Skeletal muscle tissue (tissue), 4 donors: ENCODE results near the gene WASL. TPM values are rescaled to one million over a fixed set of nuclear protein-coding genes. Genes with fewer than 3 reads are reported as not detected.

Experiments
- H3K27ac ChIP-seq: one replicate; pipeline ENCODE4 v1.7.0; 2013; ENCODE audit warnings: mild to moderate bottlenecking, low read depth, low read length, inconsistent platforms
- H3K27me3 ChIP-seq, 3 donors: one replicate each; pipeline ENCODE4 v1.7.0; 2013; ENCODE audit warnings: low read length in 3 of 3; ENCODE audit not compliant: control insufficient read depth in 3 of 3, insufficient read depth in 3 of 3
- H3K36me3 ChIP-seq, 3 donors: one replicate each; pipeline ENCODE4 v1.7.0; 2013; ENCODE audit warnings: low read length in 3 of 3; ENCODE audit not compliant: control insufficient read depth in 3 of 3, insufficient read depth in 3 of 3
- H3K4me1 ChIP-seq, 3 donors: one replicate each; pipeline ENCODE4 v1.7.0; 2013; ENCODE audit warnings: low read length in 3 of 3, mild to moderate bottlenecking in 3 of 3; ENCODE audit not compliant: control insufficient read depth in 3 of 3, insufficient read depth in 3 of 3
- H3K4me3 ChIP-seq, 3 donors: one replicate each; pipeline ENCODE4 v1.7.0; 2013; ENCODE audit warnings: low read length in 3 of 3
- H3K9ac ChIP-seq, 3 donors: one replicate each; pipeline ENCODE4 v1.7.0; 2013; ENCODE audit warnings: low read length in 3 of 3, mild to moderate bottlenecking in 3 of 3, moderate library complexity in 2 of 3, low read depth in 1 of 3
- H3K9me3 ChIP-seq, 3 donors: one replicate each; pipeline ENCODE4 v1.7.0; 2013; ENCODE audit warnings: low read length in 3 of 3; ENCODE audit not compliant: control insufficient read depth in 3 of 3
- total RNA-seq: library from RNA; depleted of rRNA; stranded (reverse); fragments of >200 nt; gene quantifications from one replicate; pipeline ENCODE4 v1.2.3, GENCODE V29; 2014
- donor health status: Osteomylitis.

Gene WASL
- total RNA-seq, 1 donor from 2014 or later: 15.1 TPM

DNA sequence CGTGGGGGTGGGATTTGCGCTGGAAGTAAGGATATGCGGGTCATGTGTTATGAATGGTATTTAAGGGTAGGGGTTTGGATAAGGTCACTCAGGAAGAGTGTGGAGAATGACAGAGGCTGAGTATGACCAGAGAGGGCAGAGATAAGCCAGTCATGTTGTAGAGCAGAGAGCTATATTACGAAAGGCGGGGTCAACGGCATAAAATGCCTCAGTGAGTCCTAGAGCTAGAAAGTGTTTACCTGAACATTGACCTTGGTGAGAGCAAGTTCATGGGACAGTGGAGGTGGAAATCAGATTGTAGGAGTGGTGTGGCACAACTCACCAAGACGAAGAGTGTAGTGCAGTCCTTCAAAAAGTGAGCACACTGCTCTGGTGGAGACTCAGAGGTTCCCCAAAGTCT lies 79.3 kb downstream of the WASL start:
- Histone ChIP-seq H3K27me3 (no peaks in the 10 kb centered on the region), H3K9me3 (no peaks in the 10 kb centered on the region), H3K9ac (no peak overlapping the region), H3K4me3 (no peak overlapping the region), H3K36me3 (peaks cover under 1 to 10% (median 6%) of the 10 kb centered on the region in 3 donors), H3K27ac (no peak overlapping the region), H3K4me1 (peaks cover 7 to 44% (median 27%) of the 10 kb centered on the region in 3 donors)

GRCh38 chr7:123666492-123666891 lies 82.3 kb downstream of the WASL start:
- H3K27ac ChIP-seq: peak overlapping the region; percentile 60
- no peak overlapping the region for H3K4me3 ChIP-seq
- H3K4me1 ChIP-seq: peaks cover 13 to 37% (median 22%) of the 10 kb centered on the region in 3 donors
- H3K9ac ChIP-seq: no peak overlapping the region
- H3K9me3 ChIP-seq: no peaks in the 10 kb centered on the region
- peaks cover 12 to 26% (median 21%) of the 10 kb centered on the region in 3 donors for H3K36me3 ChIP-seq
- no peaks in the 10 kb centered on the region for H3K27me3 ChIP-seq

- H3K4me3 ChIP-seq: peak overlapping the region in 2 of 3 donors; percentile 45 to 52
- no peaks in the 10 kb centered on the region for H3K27me3 ChIP-seq
- H3K4me1 ChIP-seq: peaks cover 13 to 37% (median 22%) of the 10 kb centered on the region in 3 donors
- H3K27ac ChIP-seq: peak overlapping the region; percentile 60
- H3K9me3 ChIP-seq: no peaks in the 10 kb centered on the region
- peak overlapping the region; percentile 33 to 66 (median 39) for H3K9ac ChIP-seq
- peaks cover 15 to 26% (median 21%) of the 10 kb centered on the region in 3 donors for H3K36me3 ChIP-seq
Measured at GRCh38 chr7:123665896-123666295, 82.9 kb downstream of the WASL start.

DNA sequence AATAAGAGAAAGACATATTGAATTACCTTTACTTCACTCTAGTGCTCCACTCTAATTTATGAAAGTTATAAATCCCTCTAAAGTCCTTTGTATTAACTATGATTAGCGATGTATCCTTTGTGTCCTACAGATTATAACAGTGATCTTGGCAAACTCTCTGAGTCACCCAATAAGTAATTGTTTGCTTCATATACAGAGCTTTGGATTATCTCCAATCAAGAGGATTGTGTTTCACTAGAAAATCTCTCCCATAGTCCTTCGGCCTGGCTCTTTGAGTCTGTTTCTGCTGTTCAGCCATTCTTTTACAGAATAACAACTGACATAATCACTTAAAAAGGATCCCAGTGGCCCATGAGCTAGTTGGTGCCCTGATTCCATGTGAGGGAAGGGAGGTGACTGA lies 83.6 kb downstream of the WASL start:
- Histone ChIP-seq H3K27ac (peak overlapping the region; percentile 60), H3K36me3 (peaks cover 15 to 26% (median 24%) of the 10 kb centered on the region in 3 donors), H3K4me3 (peak overlapping the region in 2 of 3 donors; percentile 45 to 52)

DNA sequence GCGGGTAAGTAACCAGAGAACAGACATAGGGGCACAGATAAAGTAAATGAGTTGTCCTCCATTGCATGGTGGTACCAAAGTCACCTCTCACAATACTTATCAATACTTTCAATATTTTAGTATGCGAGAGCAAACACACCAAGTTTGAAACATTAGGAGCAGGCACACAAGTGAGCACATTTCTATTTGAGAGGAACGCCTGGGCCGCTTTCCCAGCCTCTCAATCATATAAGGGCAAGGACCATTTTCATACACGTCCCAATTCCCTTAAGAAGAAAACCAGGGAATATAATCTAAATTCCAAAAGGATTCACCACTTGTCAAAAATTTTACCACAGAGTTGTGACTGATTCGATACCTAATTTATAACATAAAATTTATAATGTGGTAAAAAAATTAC lies 85.6 kb downstream of the WASL start:
- peak overlapping the region; percentile 35 to 99 (median 73) for H3K9ac ChIP-seq
- peak overlapping the region; percentile 73 to 95 (median 77) for H3K4me3 ChIP-seq
- peak overlapping the region; percentile 57 for H3K27ac ChIP-seq

More for the DNA sequence above, 83.6 kb downstream of the WASL start:
- no peaks in the 10 kb centered on the region for H3K9me3 ChIP-seq
- H3K9ac ChIP-seq: peak overlapping the region; percentile 33 to 66 (median 39)
- H3K27me3 ChIP-seq: no peaks in the 10 kb centered on the region
- H3K4me1 ChIP-seq: peaks cover 13 to 37% (median 22%) of the 10 kb centered on the region in 3 donors

GRCh38 chr7:123662755-123663154 lies 86.0 kb downstream of the WASL start:
- H3K27me3 ChIP-seq: no peaks in the 10 kb centered on the region
- no peaks in the 10 kb centered on the region for H3K9me3 ChIP-seq
- peak overlapping the region; percentile 57 for H3K27ac ChIP-seq
- peaks cover 13 to 38% (median 22%) of the 10 kb centered on the region in 3 donors for H3K4me1 ChIP-seq
- peak overlapping the region; percentile 35 to 99 (median 73) for H3K9ac ChIP-seq
- H3K4me3 ChIP-seq: peak overlapping the region; percentile 73 to 95 (median 77)
- peaks cover 24 to 44% (median 42%) of the 10 kb centered on the region in 3 donors for H3K36me3 ChIP-seq

More for the DNA sequence above, 85.6 kb downstream of the WASL start:
- Histone ChIP-seq H3K27me3 (no peaks in the 10 kb centered on the region), H3K4me1 (peaks cover 13 to 34% (median 22%) of the 10 kb centered on the region in 3 donors), H3K9me3 (no peaks in the 10 kb centered on the region), H3K36me3 (peaks cover 19 to 40% (median 37%) of the 10 kb centered on the region in 3 donors)

GRCh38 chr7:123662293-123662692 lies 86.5 kb downstream of the WASL start:
- Histone ChIP-seq H3K9ac (peak overlapping the region; percentile 27 to 99 (median 35)), H3K4me1 (peaks cover 13 to 38% (median 22%) of the 10 kb centered on the region in 3 donors), H3K27me3 (no peaks in the 10 kb centered on the region), H3K27ac (peak overlapping the region; percentile 57), H3K36me3 (peaks cover 25 to 48% (median 42%) of the 10 kb centered on the region in 3 donors), H3K4me3 (peak overlapping the region; percentile 73 to 95 (median 77)), H3K9me3 (no peaks in the 10 kb centered on the region)

DNA sequence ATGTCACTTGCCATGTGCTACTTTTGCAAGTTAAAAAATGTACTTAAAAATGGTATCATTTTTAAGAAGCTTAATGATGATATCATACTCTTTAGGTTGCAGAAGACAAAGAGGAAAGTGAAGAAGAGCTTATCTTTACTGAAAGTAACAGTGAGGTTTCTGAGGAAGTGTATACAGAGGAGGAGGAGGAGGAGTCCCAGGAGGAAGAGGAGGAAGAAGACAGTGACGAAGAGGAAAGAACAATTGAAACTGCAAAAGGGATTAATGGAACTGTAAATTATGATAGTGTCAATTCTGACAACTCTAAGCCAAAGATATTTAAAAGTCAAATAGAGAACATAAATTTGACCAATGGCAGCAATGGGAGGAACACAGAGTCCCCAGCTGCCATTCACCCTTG lies 87.0 kb downstream of the WASL start:
- Histone ChIP-seq H3K4me1 (peaks cover 13 to 38% (median 22%) of the 10 kb centered on the region in 3 donors), H3K9ac (peak overlapping the region in 1 of 3 donors; percentile 99), H3K27me3 (no peaks in the 10 kb centered on the region), H3K27ac (peak overlapping the region; percentile 57), H3K9me3 (no peaks in the 10 kb centered on the region), H3K4me3 (peak overlapping the region; percentile 73 to 95 (median 77)), H3K36me3 (peaks cover 25 to 53% (median 42%) of the 10 kb centered on the region in 3 donors)

GRCh38 chr7:123660514-123661354 lies 88.1 kb downstream of the WASL start:
- Histone ChIP-seq H3K9ac (peak overlapping the region; percentile 75 to 99 (median 93)), H3K4me1 (peaks cover 13 to 29% (median 19%) of the 10 kb centered on the region in 3 donors), H3K36me3 (peaks cover 27 to 63% (median 42%) of the 10 kb centered on the region in 3 donors), H3K4me3 (peak overlapping the region; percentile 73 to 95 (median 92)), H3K27ac (peak overlapping the region; percentile 98), H3K9me3 (no peaks in the 10 kb centered on the region), H3K27me3 (no peaks in the 10 kb centered on the region)

DNA sequence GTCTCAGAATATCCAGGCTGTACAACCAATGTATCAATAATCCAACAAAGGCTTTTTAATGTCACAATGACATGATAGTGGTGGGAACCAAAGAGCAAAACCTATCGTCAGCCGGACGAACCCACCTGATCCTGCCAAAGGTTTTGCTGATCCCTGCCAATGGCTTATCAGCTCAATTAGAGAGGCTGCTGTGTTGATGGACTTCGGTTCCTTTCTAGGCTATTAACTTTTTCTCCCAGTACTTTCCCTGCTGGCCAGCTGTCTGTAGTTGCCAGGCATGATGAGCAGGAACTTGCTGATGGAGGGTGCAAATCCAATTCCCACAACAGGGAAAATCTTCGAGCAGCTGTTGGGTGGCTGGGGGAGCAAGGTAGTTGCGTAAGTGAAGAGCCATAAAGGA lies 90.8 kb downstream of the WASL start:
- H3K4me1 ChIP-seq: peaks cover 6 to 12% (median 7%) of the 10 kb centered on the region in 3 donors
- no peaks in the 10 kb centered on the region for H3K27me3 ChIP-seq
- H3K9me3 ChIP-seq: no peaks in the 10 kb centered on the region
- peak overlapping the region; percentile 73 to 95 (median 92) for H3K4me3 ChIP-seq
- peak overlapping the region; percentile 93 to 99 (median 99) for H3K9ac ChIP-seq
- peak overlapping the region; percentile 98 for H3K27ac ChIP-seq
- H3K36me3 ChIP-seq: peaks cover 21 to 52% (median 26%) of the 10 kb centered on the region in 3 donors
